ENCODE results near the gene SLC6A3.

SLC6A3 gene

DNA sequence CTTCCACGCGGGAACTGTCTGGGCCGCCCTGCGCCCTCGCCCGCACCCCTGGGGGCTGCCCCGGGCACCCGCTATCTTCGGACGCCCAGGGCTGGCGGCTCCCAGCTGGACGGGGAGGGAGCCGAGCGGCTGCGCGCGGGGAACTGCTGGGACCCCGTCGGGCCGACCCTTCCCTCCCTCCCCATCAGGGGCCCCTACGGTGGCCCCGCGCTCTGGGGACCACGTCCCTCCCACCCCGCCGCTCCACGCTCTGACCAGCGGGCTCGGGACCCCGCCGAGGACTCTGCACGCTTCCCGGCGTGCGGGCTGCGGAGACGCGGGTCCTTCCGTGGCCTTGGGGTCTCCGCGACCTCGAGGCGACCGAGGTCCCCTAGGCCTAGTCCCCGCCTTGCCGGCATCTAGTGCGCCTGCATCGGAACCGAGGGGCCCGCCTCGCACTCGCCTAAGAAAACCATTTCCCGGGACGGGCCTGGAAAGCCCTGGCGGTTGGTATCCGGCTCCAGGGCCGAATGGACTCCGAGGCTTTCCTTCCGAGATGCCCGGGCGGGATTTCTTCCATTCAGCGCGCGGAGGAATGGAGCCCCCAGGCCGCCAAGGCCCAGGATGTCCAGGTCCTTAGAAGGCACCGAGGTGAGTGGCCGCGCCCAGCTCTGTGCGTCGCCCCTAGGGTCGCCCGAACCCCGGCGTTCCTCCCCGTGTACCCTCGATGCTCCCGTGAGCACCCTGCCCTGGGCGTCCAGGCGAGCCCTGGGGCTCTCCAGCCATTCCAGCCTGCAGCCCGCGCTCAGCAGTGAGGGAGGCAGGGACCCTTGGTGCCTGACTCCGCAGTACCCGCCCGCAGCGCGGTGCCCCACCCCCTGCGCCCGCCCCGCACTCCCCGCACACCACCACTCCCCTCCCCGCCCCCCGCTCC is 705 bp upstream of the SLC6A3 start:
- Histone ChIP-seq H3K27ac (no peak overlapping the region), H3K4me1 (ENCODE audit: low read depth, poor library complexity, severe bottlenecking) (no peaks in the 10 kb centered on the region), H3K4me2 (no peak overlapping the region), H3K27me3 (ENCODE audit: insufficient read depth, low read depth) (no peaks in the 10 kb centered on the region; the same call in 1 of the 2 replicates), H3K4me3 (IDR thresholded peaks at IDR 0.05; ENCODE audit: insufficient read depth, low read depth, low read length) (no peak overlapping the region), H4K20me1 (ENCODE audit: insufficient read depth) (no peaks in the 10 kb centered on the region), H2AFZ (ENCODE audit: low read depth) (no peak overlapping the region), H3K36me3 (ENCODE audit: insufficient read depth) (no peaks in the 10 kb centered on the region), H3K9ac (no peak overlapping the region), H3K79me2 (ENCODE audit: insufficient read depth, low read depth) (no peaks in the 10 kb centered on the region)
- TF ChIP-seq, protein P1, sequence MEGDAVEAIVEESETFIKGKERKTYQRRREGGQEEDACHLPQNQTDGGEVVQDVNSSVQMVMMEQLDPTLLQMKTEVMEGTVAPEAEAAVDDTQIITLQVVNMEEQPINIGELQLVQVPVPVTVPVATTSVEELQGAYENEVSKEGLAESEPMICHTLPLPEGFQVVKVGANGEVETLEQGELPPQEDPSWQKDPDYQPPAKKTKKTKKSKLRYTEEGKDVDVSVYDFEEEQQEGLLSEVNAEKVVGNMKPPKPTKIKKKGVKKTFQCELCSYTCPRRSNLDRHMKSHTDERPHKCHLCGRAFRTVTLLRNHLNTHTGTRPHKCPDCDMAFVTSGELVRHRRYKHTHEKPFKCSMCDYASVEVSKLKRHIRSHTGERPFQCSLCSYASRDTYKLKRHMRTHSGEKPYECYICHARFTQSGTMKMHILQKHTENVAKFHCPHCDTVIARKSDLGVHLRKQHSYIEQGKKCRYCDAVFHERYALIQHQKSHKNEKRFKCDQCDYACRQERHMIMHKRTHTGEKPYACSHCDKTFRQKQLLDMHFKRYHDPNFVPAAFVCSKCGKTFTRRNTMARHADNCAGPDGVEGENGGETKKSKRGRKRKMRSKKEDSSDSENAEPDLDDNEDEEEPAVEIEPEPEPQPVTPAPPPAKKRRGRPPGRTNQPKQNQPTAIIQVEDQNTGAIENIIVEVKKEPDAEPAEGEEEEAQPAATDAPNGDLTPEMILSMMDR (conservative IDR thresholded peaks at IDR 0.05; ENCODE audit: low read depth, low read length) = no peak

DNA sequence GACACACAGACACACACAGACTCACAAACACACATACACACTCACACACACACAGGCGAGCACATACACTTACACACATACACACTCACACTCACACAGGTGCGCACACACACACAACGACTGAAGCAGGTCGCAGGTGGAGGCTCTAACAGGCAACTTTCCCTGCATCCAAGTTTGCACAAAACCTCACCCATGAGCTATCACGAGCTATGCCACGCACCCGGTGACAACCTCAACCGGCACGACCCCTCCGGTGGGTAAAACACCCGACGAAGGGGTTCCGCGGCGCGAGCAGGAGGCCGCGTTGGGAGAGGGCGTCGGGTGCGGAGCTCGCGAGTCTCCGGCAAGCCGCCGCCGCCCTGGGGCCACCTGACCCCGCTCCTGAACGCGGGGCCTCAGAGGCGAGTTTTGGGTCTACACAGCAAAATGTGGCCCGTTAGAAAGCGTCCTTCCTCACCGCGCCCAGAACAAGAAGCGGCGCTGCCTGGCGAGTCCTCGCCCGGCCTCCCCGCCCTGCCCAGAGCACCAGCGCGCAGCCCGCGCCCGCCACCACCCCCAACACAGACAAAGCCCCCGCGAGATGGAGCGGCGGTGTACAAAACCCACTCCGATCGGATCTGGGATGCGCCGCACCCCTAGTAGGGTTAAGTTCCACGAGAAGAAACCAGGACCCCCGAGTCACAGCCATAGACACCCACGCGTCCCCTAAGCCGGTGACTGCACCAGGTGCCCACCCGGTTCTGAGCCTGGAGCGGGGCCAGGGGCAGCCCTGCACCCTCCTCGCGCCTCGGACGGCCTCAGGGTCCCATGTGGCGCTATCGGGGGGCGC is 665 bp downstream of the SLC6A3 start:
- no peak overlapping the region for H3K27ac ChIP-seq
- no peak overlapping the region for H3K4me2 ChIP-seq
- H3K79me2 ChIP-seq (ENCODE audit: insufficient read depth, low read depth) = no peaks in the 10 kb centered on the region
- no peak overlapping the region for H3K4me3 ChIP-seq (IDR thresholded peaks at IDR 0.05; ENCODE audit: insufficient read depth, low read depth, low read length)
- TF ChIP-seq, protein P1 (conservative IDR thresholded peaks at IDR 0.05; ENCODE audit: low read depth, low read length) = no peak
- no peaks in the 10 kb centered on the region for H3K36me3 ChIP-seq (ENCODE audit: insufficient read depth)
- H2AFZ ChIP-seq (ENCODE audit: low read depth) = no peak overlapping the region
- H3K9ac ChIP-seq = no peak overlapping the region
- H3K4me1 ChIP-seq (ENCODE audit: low read depth, poor library complexity, severe bottlenecking) = no peaks in the 10 kb centered on the region
- H4K20me1 ChIP-seq (ENCODE audit: insufficient read depth) = no peaks in the 10 kb centered on the region
- H3K27me3 ChIP-seq (ENCODE audit: insufficient read depth, low read depth) = peaks cover 11% of the 10 kb centered on the region; the same call in 1 of the 2 replicates

DNA sequence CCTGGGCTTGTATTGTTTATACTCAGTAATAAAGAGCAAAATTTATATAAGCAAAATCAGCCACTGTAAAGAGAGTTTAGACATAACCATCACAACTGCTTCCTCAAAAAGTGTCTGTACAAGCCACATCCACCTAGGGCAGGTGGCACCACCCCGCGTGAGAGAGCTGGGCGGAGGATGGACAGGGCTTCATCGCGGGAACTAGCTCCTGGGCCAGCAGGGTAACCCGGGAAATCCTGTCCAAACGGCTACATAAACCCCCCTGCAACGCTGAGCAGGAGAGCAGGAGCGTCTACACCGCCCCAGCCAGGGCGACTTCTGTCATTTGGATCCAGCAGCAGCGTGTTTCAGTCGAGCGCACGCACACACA is 1.3 kb downstream of the SLC6A3 start:
- no peak overlapping the region for H3K27ac ChIP-seq
- no peak overlapping the region for H3K9ac ChIP-seq
- H2AFZ ChIP-seq (ENCODE audit: low read depth) = no peak overlapping the region
- no peaks in the 10 kb centered on the region for H3K4me1 ChIP-seq (ENCODE audit: low read depth, poor library complexity, severe bottlenecking)
- H3K36me3 ChIP-seq (ENCODE audit: insufficient read depth) = no peaks in the 10 kb centered on the region
- H3K27me3 ChIP-seq (ENCODE audit: insufficient read depth, low read depth) = peaks cover 14% of the 10 kb centered on the region
- H3K4me2 ChIP-seq = no peak overlapping the region
- H3K79me2 ChIP-seq (ENCODE audit: insufficient read depth, low read depth) = no peaks in the 10 kb centered on the region
- no peak overlapping the region for H3K4me3 ChIP-seq (IDR thresholded peaks at IDR 0.05; ENCODE audit: insufficient read depth, low read depth, low read length)
- TF ChIP-seq, protein P1 (conservative IDR thresholded peaks at IDR 0.05; ENCODE audit: low read depth, low read length) = no peak
- H4K20me1 ChIP-seq (ENCODE audit: insufficient read depth) = no peaks in the 10 kb centered on the region

DNA sequence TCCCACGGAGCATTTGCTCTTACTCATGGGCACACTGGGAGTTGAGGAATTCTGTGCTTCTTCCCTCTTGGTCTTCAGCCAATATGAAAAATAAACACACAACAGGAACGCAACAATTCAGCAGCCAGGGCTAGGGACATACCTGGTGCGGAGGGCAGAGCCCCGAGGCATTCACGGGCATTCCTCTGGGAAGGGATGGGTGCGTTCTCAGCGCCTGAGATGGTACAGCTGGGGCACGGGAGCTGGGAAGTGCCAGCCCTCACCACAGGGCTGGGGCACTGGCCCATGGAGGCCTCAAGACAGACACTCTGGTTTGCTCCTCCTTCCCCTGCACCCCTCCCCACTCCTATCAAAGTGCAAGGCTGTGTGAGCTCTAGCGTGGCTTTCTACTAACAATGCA is 2.1 kb downstream of the SLC6A3 start:
- Histone ChIP-seq H2AFZ (ENCODE audit: low read depth) (no peak overlapping the region), H3K4me3 (IDR thresholded peaks at IDR 0.05; ENCODE audit: insufficient read depth, low read depth, low read length) (no peak overlapping the region), H3K4me1 (ENCODE audit: low read depth, poor library complexity, severe bottlenecking) (no peaks in the 10 kb centered on the region), H3K27ac (no peak overlapping the region), H3K79me2 (ENCODE audit: insufficient read depth, low read depth) (no peaks in the 10 kb centered on the region), H3K4me2 (no peak overlapping the region), H3K9ac (no peak overlapping the region), H3K36me3 (ENCODE audit: insufficient read depth) (no peaks in the 10 kb centered on the region), H4K20me1 (ENCODE audit: insufficient read depth) (no peaks in the 10 kb centered on the region), H3K27me3 (ENCODE audit: insufficient read depth, low read depth) (peaks cover 22% of the 10 kb centered on the region)
- TF ChIP-seq, protein P1 (conservative IDR thresholded peaks at IDR 0.05; ENCODE audit: low read depth, low read length) = no peak
